Measurements from ENCODE around the gene EIF3D. TPM values are rescaled to one million over a fixed set of nuclear protein-coding genes. Genes with fewer than 3 reads are reported as not detected.

Gene EIF3D
- total and polyA plus RNA-seq, 2 donors from 2014 or later: 129 to 140 TPM

DNA sequence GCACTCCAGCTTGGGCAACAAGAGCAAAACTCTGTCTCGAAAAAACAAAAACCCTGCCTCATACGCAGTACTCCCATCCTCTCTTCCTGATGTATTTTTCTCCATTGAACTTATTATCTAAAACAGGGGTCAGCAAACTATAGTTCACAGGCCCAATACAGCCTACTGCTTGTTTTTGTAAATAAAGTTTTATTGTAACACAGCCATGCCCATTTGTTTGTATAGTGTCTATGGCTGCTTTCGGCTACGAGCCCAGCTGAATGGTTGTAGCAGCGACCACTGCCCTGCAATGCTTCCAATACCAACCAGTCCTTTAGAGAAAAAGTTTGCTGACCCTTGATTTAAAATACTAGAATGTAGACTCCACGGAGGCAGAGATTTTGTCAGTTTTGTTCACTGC, 53.6 kb downstream of the EIF3D start:
- intact Hi-C loops (cut with DNase I): loop anchor here (10.0 kb wide), 1 partner anchor 171 kb away; no protein-coding TSS in a partner anchor
- FAIRE-seq (no peak), DNase-seq (no peak)
- Histone ChIP-seq H3K9ac (ENCODE audit: low read length in 3 of 3) (no peak overlapping the region), H3K27me3 (ENCODE audit: control insufficient read depth, insufficient read depth, low read length) (no peaks in the 10 kb centered on the region), H3K36me3 (ENCODE audit: control insufficient read depth in 2 of 3, insufficient read depth in 3 of 3, low read length in 3 of 3) (peaks cover 12 to 42% (median 31%) of the 10 kb centered on the region in 3 donors), H3K4me1 (ENCODE audit: control insufficient read depth in 2 of 3, insufficient read depth in 2 of 3, low read depth in 1 of 3, low read length in 3 of 3) (peaks cover 0 to 4% (median 2%) of the 10 kb centered on the region in 3 donors), H3K9me3 (ENCODE audit: control insufficient read depth in 2 of 3, insufficient read depth in 1 of 3, low read length in 3 of 3) (no peaks in the 10 kb centered on the region), H3K4me3 (ENCODE audit: low read length in 3 of 3) (no peak overlapping the region), H3K27ac (ENCODE audit: low read depth in 2 of 2, low read length in 2 of 2) (no peak overlapping the region)
- TF ChIP-seq, protein P1, sequence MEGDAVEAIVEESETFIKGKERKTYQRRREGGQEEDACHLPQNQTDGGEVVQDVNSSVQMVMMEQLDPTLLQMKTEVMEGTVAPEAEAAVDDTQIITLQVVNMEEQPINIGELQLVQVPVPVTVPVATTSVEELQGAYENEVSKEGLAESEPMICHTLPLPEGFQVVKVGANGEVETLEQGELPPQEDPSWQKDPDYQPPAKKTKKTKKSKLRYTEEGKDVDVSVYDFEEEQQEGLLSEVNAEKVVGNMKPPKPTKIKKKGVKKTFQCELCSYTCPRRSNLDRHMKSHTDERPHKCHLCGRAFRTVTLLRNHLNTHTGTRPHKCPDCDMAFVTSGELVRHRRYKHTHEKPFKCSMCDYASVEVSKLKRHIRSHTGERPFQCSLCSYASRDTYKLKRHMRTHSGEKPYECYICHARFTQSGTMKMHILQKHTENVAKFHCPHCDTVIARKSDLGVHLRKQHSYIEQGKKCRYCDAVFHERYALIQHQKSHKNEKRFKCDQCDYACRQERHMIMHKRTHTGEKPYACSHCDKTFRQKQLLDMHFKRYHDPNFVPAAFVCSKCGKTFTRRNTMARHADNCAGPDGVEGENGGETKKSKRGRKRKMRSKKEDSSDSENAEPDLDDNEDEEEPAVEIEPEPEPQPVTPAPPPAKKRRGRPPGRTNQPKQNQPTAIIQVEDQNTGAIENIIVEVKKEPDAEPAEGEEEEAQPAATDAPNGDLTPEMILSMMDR (IDR thresholded peaks at IDR 0.05; ENCODE audit: borderline replicate concordance, extremely low read depth, insufficient read depth): no peak

DNA sequence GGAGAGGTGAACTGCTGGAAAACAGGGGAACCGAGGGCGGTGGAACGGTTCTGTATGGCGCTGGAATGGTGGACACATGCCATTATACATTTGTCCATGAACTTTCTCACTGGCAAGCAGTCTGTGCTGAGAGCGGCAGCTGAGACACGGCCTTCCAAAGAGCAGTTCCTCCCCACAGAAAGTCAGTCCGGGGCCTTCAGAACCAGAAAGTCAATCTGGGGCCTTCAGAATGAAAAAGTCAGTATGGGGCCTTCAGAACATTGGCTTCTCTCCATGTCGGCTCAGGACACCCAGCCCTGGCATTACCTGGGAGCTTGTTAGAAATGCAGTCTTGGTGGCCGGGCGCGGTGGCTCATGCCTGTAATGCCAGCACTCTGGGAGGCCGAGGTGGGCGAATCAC, 56.3 kb downstream of the EIF3D start:
- FAIRE-seq (no peak), DNase-seq (no peak)
- Histone ChIP-seq H3K9me3 (ENCODE audit: control insufficient read depth in 2 of 3, insufficient read depth in 1 of 3, low read length in 3 of 3) (no peaks in the 10 kb centered on the region), H3K36me3 (ENCODE audit: control insufficient read depth in 2 of 3, insufficient read depth in 3 of 3, low read length in 3 of 3) (peaks cover 6 to 33% (median 27%) of the 10 kb centered on the region in 3 donors), H3K27me3 (ENCODE audit: control insufficient read depth, insufficient read depth, low read length) (no peaks in the 10 kb centered on the region), H3K9ac (ENCODE audit: low read length in 3 of 3) (no peak overlapping the region), H3K4me3 (ENCODE audit: low read length in 3 of 3) (no peak overlapping the region), H3K27ac (ENCODE audit: low read depth in 2 of 2, low read length in 2 of 2) (no peak overlapping the region), H3K4me1 (ENCODE audit: control insufficient read depth in 2 of 3, insufficient read depth in 2 of 3, low read depth in 1 of 3, low read length in 3 of 3) (peaks cover 0 to 14% (median 4%) of the 10 kb centered on the region in 3 donors)
- intact Hi-C loops (cut with DNase I): loop anchor here (10.0 kb wide), 1 partner anchor 168 kb away; no protein-coding TSS in a partner anchor
- TF ChIP-seq, protein P1 (IDR thresholded peaks at IDR 0.05; ENCODE audit: borderline replicate concordance, extremely low read depth, insufficient read depth): no peak

DNA sequence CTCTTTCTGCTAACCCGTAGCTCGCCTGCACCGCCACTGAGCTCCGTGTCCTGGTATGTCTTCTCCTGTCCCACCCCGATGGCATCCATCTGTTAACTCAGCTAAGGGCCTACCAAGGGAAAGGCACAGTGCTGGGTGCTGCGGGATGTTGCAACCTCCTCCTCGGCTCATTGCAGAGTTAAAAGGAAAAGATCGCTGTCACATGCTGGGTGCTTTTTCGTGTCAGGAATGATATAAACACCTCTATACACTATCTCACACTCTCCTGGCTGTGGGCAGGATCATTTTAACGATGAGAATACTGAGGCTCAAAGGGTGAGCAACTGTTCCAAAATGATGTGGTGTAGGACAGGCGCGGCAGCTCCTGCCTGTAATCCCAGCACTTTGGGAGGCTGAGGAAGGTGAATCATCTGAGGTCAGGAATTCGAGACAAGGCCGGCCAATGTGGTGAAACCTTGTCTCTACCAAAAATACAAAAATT, 57.6 kb downstream of the EIF3D start:
- intact Hi-C loops (cut with DNase I): loop anchor here (10.0 kb wide), 1 partner anchor 167 kb away; no protein-coding TSS in a partner anchor
- DNase-seq: no peak
- Histone ChIP-seq H3K36me3 (ENCODE audit: control insufficient read depth in 2 of 3, insufficient read depth in 3 of 3, low read length in 3 of 3) (peaks cover 4 to 33% (median 27%) of the 10 kb centered on the region in 3 donors), H3K4me3 (ENCODE audit: low read length in 3 of 3) (no peak overlapping the region), H3K9me3 (ENCODE audit: control insufficient read depth in 2 of 3, insufficient read depth in 1 of 3, low read length in 3 of 3) (no peaks in the 10 kb centered on the region), H3K27ac (ENCODE audit: low read depth in 2 of 2, low read length in 2 of 2) (no peak overlapping the region), H3K9ac (ENCODE audit: low read length in 3 of 3) (no peak overlapping the region), H3K27me3 (ENCODE audit: control insufficient read depth, insufficient read depth, low read length) (no peaks in the 10 kb centered on the region), H3K4me1 (ENCODE audit: control insufficient read depth in 2 of 3, insufficient read depth in 2 of 3, low read depth in 1 of 3, low read length in 3 of 3) (peaks cover 0 to 16% (median 4%) of the 10 kb centered on the region in 3 donors)
- FAIRE-seq: no peak
- TF ChIP-seq, protein P1 (IDR thresholded peaks at IDR 0.05; ENCODE audit: borderline replicate concordance, extremely low read depth, insufficient read depth): no peak

DNA sequence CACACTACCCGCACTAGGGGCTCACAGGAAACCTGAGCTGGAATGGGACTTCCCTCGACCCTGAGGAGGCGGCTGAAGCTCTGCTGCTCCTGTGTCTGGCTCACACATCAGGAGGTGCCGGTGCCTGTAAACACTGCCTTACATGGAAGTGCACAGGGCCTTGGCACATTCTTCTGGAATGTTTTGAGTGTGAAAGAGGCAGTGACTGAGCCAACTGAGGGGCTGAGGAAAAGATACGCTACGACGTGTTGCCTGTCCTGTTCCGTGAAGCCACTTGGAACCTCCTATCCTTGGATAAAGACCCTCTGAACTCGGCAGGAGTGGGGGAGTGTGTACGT, 58.0 kb downstream of the EIF3D start:
- TF ChIP-seq, protein P1 (IDR thresholded peaks at IDR 0.05; ENCODE audit: borderline replicate concordance, extremely low read depth, insufficient read depth): no peak
- FAIRE-seq (no peak), DNase-seq (no peak)
- no peaks in the 10 kb centered on the region for H3K9me3 ChIP-seq (ENCODE audit: control insufficient read depth in 2 of 3, insufficient read depth in 1 of 3, low read length in 3 of 3)
- H3K27me3 ChIP-seq (ENCODE audit: control insufficient read depth, insufficient read depth, low read length): no peaks in the 10 kb centered on the region
- no peak overlapping the region for H3K27ac ChIP-seq (ENCODE audit: low read depth in 2 of 2, low read length in 2 of 2)
- H3K4me1 ChIP-seq (ENCODE audit: control insufficient read depth in 2 of 3, insufficient read depth in 2 of 3, low read depth in 1 of 3, low read length in 3 of 3): peaks cover 0 to 16% (median 4%) of the 10 kb centered on the region in 3 donors
- H3K9ac ChIP-seq (ENCODE audit: low read length in 3 of 3): no peak overlapping the region
- intact Hi-C loops (cut with DNase I): loop anchor here (10.0 kb wide), 1 partner anchor 166 kb away; no protein-coding TSS in a partner anchor
- H3K4me3 ChIP-seq (ENCODE audit: low read length in 3 of 3): no peak overlapping the region
- H3K36me3 ChIP-seq (ENCODE audit: control insufficient read depth in 2 of 3, insufficient read depth in 3 of 3, low read length in 3 of 3): peaks cover 1 to 30% (median 25%) of the 10 kb centered on the region in 3 donors
